Body of pancreas (tissue), 4 donors: ENCODE measurements around the gene INTS11. TPM values are rescaled to one million over a fixed set of nuclear protein-coding genes. Genes with fewer than 3 reads are reported as not detected.
A peak's percentile ranks its signal among the peaks of the same experiment; 100 is the strongest.

Source experiments
- ATAC-seq: fragments of 150-250 bp; one replicate; pipeline ENCODE4 v1.9.1; 2016
- DNase-seq, 4 donors: peaks; one replicate each; pipeline ENCODE4 v3.0.0-alpha.2; 2019
- H3K27ac ChIP-seq, 4 donors: fragments of 200-600 bp; sonication (generic); 1 replicate in 3 of 4; 2 replicates in 1 of 4; pipeline versions ENCODE4 v1.5.1 to v1.6.1; 2016 to 2019; ENCODE audit warnings: mild to moderate bottlenecking in 1 of 4, mixed read lengths in 1 of 4, moderate library complexity in 1 of 4
- H3K27me3 ChIP-seq, 2 donors: fragments of 200-600 bp; sonication (generic); one replicate each; pipeline ENCODE4 v1.6.0; 2016; ENCODE audit warnings: mild to moderate bottlenecking in 1 of 2
- H3K36me3 ChIP-seq, 2 donors: fragments of 200-600 bp; sonication (generic); replicated peaks in 1 of 2; 2 replicates each; pipeline ENCODE4 v1.5.1; 2016; ENCODE audit warnings: low read depth in 2 of 2; ENCODE audit not compliant: insufficient read depth in 1 of 2
- H3K4me1 ChIP-seq: fragments of 200-600 bp; sonication (generic); one replicate; pipeline ENCODE4 v1.6.0; 2016
- H3K4me3 ChIP-seq, 2 donors: fragments of 200-600 bp; sonication (generic); 1 replicate in 1 of 2; 2 replicates in 1 of 2; pipeline ENCODE4 v1.5.1; 2016 to 2019
- H3K9me3 ChIP-seq, 3 donors: fragments of 200-600 bp; sonication (generic); 1 replicate in 2 of 3; 2 replicates in 1 of 3; pipeline ENCODE4 v1.5.1; 2016
- CTCF ChIP-seq, 7 experiments: fragments of 450-650 bp in 4 of 7; fragments of 200-600 bp in 3 of 7; sonication (generic) in 3 of 7; IDR thresholded peaks; one replicate each; pipeline ENCODE4 v1.5.1; 2016 to 2019; ENCODE audit warnings: antibody characterized with exemption in 7 of 7
- POLR2A ChIP-seq, 3 donors: fragments of 450-650 bp; IDR thresholded peaks; one replicate each; pipeline ENCODE4 v1.6.1; 2016; ENCODE audit warnings: antibody characterized with exemption in 3 of 3, mild to moderate bottlenecking in 2 of 3
- WGBS, 2 donors: methylation state at CpG; one replicate each; pipeline ENCODE4 v1.1.5; 2017; 5-methylcytosine and 5-hydroxymethylcytosine counted together
- intact Hi-C: fragments of 100-400 bp; cut with DNase I; formaldehyde crosslinking; loops from one replicate; pipeline ENCODE4 v1.15.1; 2023
- total RNA-seq, 2 donors: library from RNA; depleted of rRNA; stranded (reverse); fragments of >200 nt; gene quantifications; one replicate each; pipeline ENCODE4 v1.1.0, GENCODE V29; 2016

Gene INTS11
- total RNA-seq, 2 donors from 2014 or later = 89.0 to 189 TPM

GRCh38 chr1:1341549-1342021, 17.1 kb upstream of the INTS11 start:
- Histone ChIP-seq H3K4me1 (peaks cover 27% of the 10 kb centered on the region), H3K36me3 (peaks cover 0 to 13% of the 10 kb centered on the region in 2 donors), H3K27me3 (no peaks in the 10 kb centered on the region), H3K9me3 (no peaks in the 10 kb centered on the region), H3K4me3 (no peak overlapping the region), H3K27ac (no peak overlapping the region)
- DNase-seq (no peak), ATAC-seq (no peak)
- TF ChIP-seq CTCF (IDR thresholded peaks at IDR 0.05) (no peak), POLR2A (IDR thresholded peaks at IDR 0.05) (no peak)
- intact Hi-C loops = no loop called here
- WGBS, 2 donors = 86 to 87% methylated on average over 9 to 17 of the region's 17 CpGs

- H3K4me3 ChIP-seq = no peak overlapping the region
- WGBS, 2 donors = 85 to 92% methylated on average over 28 to 35 of the region's 36 CpGs
- H3K27ac ChIP-seq = no peak overlapping the region
- DNase-seq = no peak
- no peaks in the 10 kb centered on the region for H3K27me3 ChIP-seq
- intact Hi-C loops = no loop called here
- peaks cover 21% of the 10 kb centered on the region for H3K4me1 ChIP-seq
- H3K9me3 ChIP-seq = no peaks in the 10 kb centered on the region
- no peak for ATAC-seq
- TF ChIP-seq POLR2A (IDR thresholded peaks at IDR 0.05) (no peak), CTCF (IDR thresholded peaks at IDR 0.05) (no peak)
- H3K36me3 ChIP-seq = peaks cover 0 to 13% of the 10 kb centered on the region in 2 donors
Measured at GRCh38 chr1:1340791-1341548, 16.5 kb upstream of the INTS11 start.

GRCh38 chr1:1340185-1340584, 15.7 kb upstream of the INTS11 start:
- Histone ChIP-seq H3K9me3 (no peaks in the 10 kb centered on the region), H3K27ac (no peak overlapping the region), H3K4me1 (peaks cover 13% of the 10 kb centered on the region), H3K4me3 (no peak overlapping the region), H3K36me3 (peaks cover 0 to 13% of the 10 kb centered on the region in 2 donors), H3K27me3 (no peaks in the 10 kb centered on the region)
- ATAC-seq = no peak
- WGBS, 2 donors = 89 to 94% methylated on average over 23 of the region's 23 CpGs
- no peak for DNase-seq
- TF ChIP-seq POLR2A (IDR thresholded peaks at IDR 0.05) = no peak
- TF ChIP-seq CTCF (IDR thresholded peaks at IDR 0.05) = no peak
- intact Hi-C loops = no loop called here

GRCh38 chr1:1338278-1338677, 13.8 kb upstream of the INTS11 start:
- intact Hi-C loops = no loop called here
- H3K4me1 ChIP-seq = peaks cover 10% of the 10 kb centered on the region
- H3K36me3 ChIP-seq = peaks cover 0 to 13% of the 10 kb centered on the region in 2 donors
- DNase-seq (no peak), ATAC-seq (no peak)
- 91 to 93% methylated on average over 19 to 36 of the region's 36 CpGs for WGBS, 2 donors
- no peaks in the 10 kb centered on the region for H3K9me3 ChIP-seq
- H3K4me3 ChIP-seq = no peak overlapping the region
- H3K27ac ChIP-seq = no peak overlapping the region
- H3K27me3 ChIP-seq = no peaks in the 10 kb centered on the region
- TF ChIP-seq CTCF (IDR thresholded peaks at IDR 0.05) (no peak), POLR2A (IDR thresholded peaks at IDR 0.05) (no peak)

GRCh38 chr1:1337793-1338147, 13.3 kb upstream of the INTS11 start:
- DNase-seq = peak in 1 of 4 donors; percentile 37
- 71 to 85% methylated on average over 11 to 18 of the region's 18 CpGs for WGBS, 2 donors
- intact Hi-C loops = no loop called here
- no peak overlapping the region for H3K4me3 ChIP-seq
- ATAC-seq = no peak
- TF ChIP-seq CTCF (IDR thresholded peaks at IDR 0.05) (no peak), POLR2A (IDR thresholded peaks at IDR 0.05) (no peak)
- no peak overlapping the region for H3K27ac ChIP-seq
- no peaks in the 10 kb centered on the region for H3K9me3 ChIP-seq
- H3K4me1 ChIP-seq = peaks cover 10% of the 10 kb centered on the region
- H3K27me3 ChIP-seq = no peaks in the 10 kb centered on the region
- peaks cover 0 to 13% of the 10 kb centered on the region in 2 donors for H3K36me3 ChIP-seq
